ENCODE measurements around the gene CPLX4. TPM values are rescaled to one million over a fixed set of nuclear protein-coding genes. Genes with fewer than 3 reads are reported as not detected.

CPLX4 gene
- total and polyA plus RNA-seq, 2 donors (not counting 1 experiment from before 2014, with no cell fraction given), result not detected

- no peak overlapping the region for H3K4me2 ChIP-seq (ENCODE audit: extremely low read depth, insufficient read depth, low read length)
- H3K36me3 ChIP-seq (ENCODE audit: control insufficient read depth, insufficient read depth, low read length), result peaks cover 10% of the 10 kb centered on the region
- no peak overlapping the region for H3K27ac ChIP-seq (ENCODE audit: insufficient read depth, low read length)
- peaks cover 37% of the 10 kb centered on the region for H3K79me2 ChIP-seq (ENCODE audit: control insufficient read depth, insufficient read depth, low read length)
- H2AFZ ChIP-seq (ENCODE audit: low read length), result no peak overlapping the region
- H3K27me3 ChIP-seq (ENCODE audit: control insufficient read depth, insufficient read depth, low read length), result no peaks in the 10 kb centered on the region
- TF ChIP-seq CTCF (conservative IDR thresholded peaks at IDR 0.05 in 1 of 2, IDR thresholded peaks at IDR 0.05 in 1 of 2; ENCODE audit: low read depth in 1 of 2, low read length in 2 of 2), result no peak
- TF ChIP-seq EZH2 (IDR thresholded peaks at IDR 0.05; ENCODE audit: low read length, missing control alignments), result no peak
- H3K9me3 ChIP-seq (ENCODE audit: control insufficient read depth, insufficient read depth, low read depth, low read length), result no peaks in the 10 kb centered on the region
- H3K9ac ChIP-seq (ENCODE audit: insufficient read depth, low read length), result no peak overlapping the region
- H3K4me3 ChIP-seq (replicated peaks in 1 of 4; ENCODE audit: control extremely low read depth in 1 of 4, insufficient read depth in 1 of 4, low read depth in 3 of 4, low read length in 4 of 4), result no peak overlapping the region
- DNase-seq (ENCODE audit: low read depth in 2 of 2), result peak in 1 of 2 donors; percentile 17
- H3K4me1 ChIP-seq (ENCODE audit: control insufficient read depth, extremely low read depth, insufficient read depth, low read length), result peaks cover 5% of the 10 kb centered on the region
- peaks cover 3% of the 10 kb centered on the region for H4K20me1 ChIP-seq (ENCODE audit: control insufficient read depth, extremely low read depth, insufficient read depth, low read length)
Observed at GRCh38 chr18:59354731-59355130, 36.3 kb upstream of the CPLX4 start.

GRCh38 chr18:59353079-59353680 lies 34.7 kb upstream of the CPLX4 start:
- Histone ChIP-seq H3K27ac (ENCODE audit: insufficient read depth, low read length) (no peak overlapping the region), H4K20me1 (ENCODE audit: control insufficient read depth, extremely low read depth, insufficient read depth, low read length) (peaks cover 3% of the 10 kb centered on the region), H3K9me3 (ENCODE audit: control insufficient read depth, insufficient read depth, low read depth, low read length) (no peaks in the 10 kb centered on the region), H3K4me3 (replicated peaks in 1 of 4; ENCODE audit: control extremely low read depth in 1 of 4, insufficient read depth in 1 of 4, low read depth in 3 of 4, low read length in 4 of 4) (no peak overlapping the region), H3K79me2 (ENCODE audit: control insufficient read depth, insufficient read depth, low read length) (peaks cover 28% of the 10 kb centered on the region), H3K36me3 (ENCODE audit: control insufficient read depth, insufficient read depth, low read length) (peaks cover 10% of the 10 kb centered on the region), H3K4me2 (ENCODE audit: extremely low read depth, insufficient read depth, low read length) (no peak overlapping the region), H3K4me1 (ENCODE audit: control insufficient read depth, extremely low read depth, insufficient read depth, low read length) (peaks cover 5% of the 10 kb centered on the region), H2AFZ (ENCODE audit: low read length) (no peak overlapping the region), H3K27me3 (ENCODE audit: control insufficient read depth, insufficient read depth, low read length) (no peaks in the 10 kb centered on the region), H3K9ac (ENCODE audit: insufficient read depth, low read length) (no peak overlapping the region)
- no peak for TF ChIP-seq CTCF (conservative IDR thresholded peaks at IDR 0.05 in 1 of 2, IDR thresholded peaks at IDR 0.05 in 1 of 2; ENCODE audit: low read depth in 1 of 2, low read length in 2 of 2)
- TF ChIP-seq EZH2 (IDR thresholded peaks at IDR 0.05; ENCODE audit: low read length, missing control alignments), result no peak
- DNase-seq (ENCODE audit: low read depth in 2 of 2), result no peak

- no peak overlapping the region for H3K4me3 ChIP-seq (replicated peaks in 1 of 4; ENCODE audit: control extremely low read depth in 1 of 4, insufficient read depth in 1 of 4, low read depth in 3 of 4, low read length in 4 of 4)
- TF ChIP-seq CTCF (conservative IDR thresholded peaks at IDR 0.05 in 1 of 2, IDR thresholded peaks at IDR 0.05 in 1 of 2; ENCODE audit: low read depth in 1 of 2, low read length in 2 of 2) (no peak), EZH2 (IDR thresholded peaks at IDR 0.05; ENCODE audit: low read length, missing control alignments) (no peak)
- H3K9me3 ChIP-seq (ENCODE audit: control insufficient read depth, insufficient read depth, low read depth, low read length), result no peaks in the 10 kb centered on the region
- H4K20me1 ChIP-seq (ENCODE audit: control insufficient read depth, extremely low read depth, insufficient read depth, low read length), result peaks cover under 1% of the 10 kb centered on the region
- H3K27me3 ChIP-seq (ENCODE audit: control insufficient read depth, insufficient read depth, low read length), result no peaks in the 10 kb centered on the region
- H3K79me2 ChIP-seq (ENCODE audit: control insufficient read depth, insufficient read depth, low read length), result peaks cover 20% of the 10 kb centered on the region
- peaks cover 5% of the 10 kb centered on the region for H3K4me1 ChIP-seq (ENCODE audit: control insufficient read depth, extremely low read depth, insufficient read depth, low read length)
- no peak overlapping the region for H3K9ac ChIP-seq (ENCODE audit: insufficient read depth, low read length)
- H3K27ac ChIP-seq (ENCODE audit: insufficient read depth, low read length), result no peak overlapping the region
- DNase-seq (ENCODE audit: low read depth in 2 of 2), result no peak
- peaks cover 10% of the 10 kb centered on the region for H3K36me3 ChIP-seq (ENCODE audit: control insufficient read depth, insufficient read depth, low read length)
- no peak overlapping the region for H3K4me2 ChIP-seq (ENCODE audit: extremely low read depth, insufficient read depth, low read length)
- H2AFZ ChIP-seq (ENCODE audit: low read length), result no peak overlapping the region
Observed at GRCh38 chr18:59352250-59352855, 33.9 kb upstream of the CPLX4 start.
